CD4-positive, alpha-beta memory T cell (primary cell): ENCODE measurements around the gene KRT78. TPM values are rescaled to one million over a fixed set of nuclear protein-coding genes. Genes with fewer than 3 reads are reported as not detected.

Experiments used
- CTCF ChIA-PET: fragments of 350-600 bp; sonication (Branson Sonifier 250); formaldehyde crosslinking; loops from one replicate; lab custom pipeline; 2021; ENCODE audit warnings: inconsistent platforms; ENCODE audit not compliant: partially characterized antibody; lab: Charles Lee
- POLR2A ChIA-PET: fragments of 350-600 bp; sonication (Branson Sonifier 250); formaldehyde crosslinking; loops from one replicate; lab custom pipeline; 2021; ENCODE audit not compliant: partially characterized antibody; lab: Charles Lee
- DNase-seq, 5 donors: peaks; one replicate each; pipeline versions ENCODE4 v3.0.0 to v3.0.0-alpha.2; 2020 to 2022; ENCODE audit warnings: mixed read lengths in 1 of 5
- H3K27ac ChIP-seq: one replicate; pipeline ENCODE4 v1.7.0; 2013; ENCODE audit warnings: low read depth, low read length
- H3K27me3 ChIP-seq: 2 replicates; pipeline ENCODE4 v1.7.0; 2013; ENCODE audit warnings: mild to moderate bottlenecking, low read length, moderate library complexity; ENCODE audit not compliant: insufficient read depth
- H3K36me3 ChIP-seq: 2 replicates; pipeline ENCODE4 v1.7.0; 2013; ENCODE audit warnings: mild to moderate bottlenecking, low read length, moderate library complexity; ENCODE audit not compliant: insufficient read depth
- H3K4me1 ChIP-seq: 2 replicates; pipeline ENCODE4 v1.7.0; 2013; ENCODE audit warnings: mild to moderate bottlenecking, low read length, moderate library complexity; ENCODE audit not compliant: insufficient read depth
- H3K4me3 ChIP-seq, 2 donors: one replicate each; pipeline ENCODE4 v1.7.0; 2013; ENCODE audit warnings: low read length in 2 of 2, mild to moderate bottlenecking in 1 of 2
- H3K9me3 ChIP-seq, 2 donors: one replicate each; pipeline ENCODE4 v1.7.0; 2013; ENCODE audit warnings: low read length in 2 of 2, control low read depth in 1 of 2; ENCODE audit not compliant: control insufficient read depth in 1 of 2
- H3K27ac Mint-ChIP-seq, 7 donors: one replicate each; pipeline ENCODE4 v1.8.0; 2020 to 2021; ENCODE audit warnings: mixed read lengths in 7 of 7, mild to moderate bottlenecking in 6 of 7, inconsistent platforms in 3 of 7, moderate library complexity in 3 of 7
- H3K27me3 Mint-ChIP-seq, 2 donors: one replicate each; pipeline ENCODE4 v1.8.0; 2020 to 2021; ENCODE audit warnings: mixed read lengths in 2 of 2
- H3K36me3 Mint-ChIP-seq, 2 donors: one replicate each; pipeline ENCODE4 v1.8.0; 2020 to 2021; ENCODE audit warnings: mixed read lengths in 2 of 2, inconsistent platforms in 1 of 2, mild to moderate bottlenecking in 1 of 2
- H3K4me1 Mint-ChIP-seq, 4 donors: one replicate each; pipeline ENCODE4 v1.8.0; 2020 to 2021; ENCODE audit warnings: mixed read lengths in 4 of 4, mild to moderate bottlenecking in 1 of 4
- H3K4me3 Mint-ChIP-seq, 8 donors: one replicate each; pipeline ENCODE4 v1.8.0; 2020 to 2021; ENCODE audit warnings: mixed read lengths in 8 of 8, mild to moderate bottlenecking in 7 of 8, moderate library complexity in 6 of 8, inconsistent platforms in 3 of 8
- H3K9me3 Mint-ChIP-seq, 8 donors: one replicate each; pipeline ENCODE4 v1.8.0; 2020 to 2021; ENCODE audit warnings: mixed read lengths in 8 of 8, mild to moderate bottlenecking in 5 of 8, inconsistent platforms in 3 of 8, moderate library complexity in 1 of 8
- intact Hi-C: fragments of 100-400 bp; cut with micrococcal nuclease; formaldehyde crosslinking; loops from one replicate; pipeline ENCODE4 v1.15.1; 2023
- polyA plus RNA-seq, 2 donors: library from polyadenylated mRNA; unstranded; fragments of 300-500 nt; fragmentation: Illumina TruSeq; gene quantifications; one replicate each; pipeline ENCODE4 v1.2.3, GENCODE V29; 2021
- total RNA-seq, 2 experiments: library from RNA; stranded (reverse); gene quantifications; one replicate each; pipeline ENCODE4 v1.2.3, GENCODE V29; 2021

KRT78 gene
- total and polyA plus RNA-seq, 4 experiments from 2014 or later: not detected

- H3K9me3 ChIP-seq: no peaks in the 10 kb centered on the region
- ChIA-PET POLR2A (interaction anchor here (1.1 kb wide), 1 partner anchor 15 kb away, joined by 3 read pairs; no protein-coding TSS in a partner anchor), CTCF (interaction anchor here (0.9 kb wide), 1 partner anchor 157 kb away, joined by 3 read pairs; no protein-coding TSS in a partner anchor)
- Mint-ChIP-seq H3K36me3 (no peaks in the 10 kb centered on the region), H3K27ac (no peak overlapping the region), H3K4me3 (no peak overlapping the region), H3K4me1 (peaks cover 0 to under 1% (median 0%) of the 10 kb centered on the region in 4 donors), H3K27me3 (peaks cover 4 to 5% of the 10 kb centered on the region in 2 donors), H3K9me3 (no peaks in the 10 kb centered on the region)
- H3K27ac ChIP-seq: no peak overlapping the region
- no peaks in the 10 kb centered on the region for H3K36me3 ChIP-seq
- intact Hi-C loops: no loop called here
- no peak overlapping the region for H3K4me3 ChIP-seq
- no peak for DNase-seq
- no peaks in the 10 kb centered on the region for H3K4me1 ChIP-seq
- no peaks in the 10 kb centered on the region for H3K27me3 ChIP-seq
These were observed 24.9 kb downstream of the KRT78 start for GRCh38 chr12:52823761-52824450.

- ChIA-PET POLR2A (interaction anchor here (1.0 kb wide), 1 partner anchor 132 kb away, joined by 3 read pairs; no protein-coding TSS in a partner anchor), CTCF (no interaction called here)
- no peaks in the 10 kb centered on the region for H3K4me1 ChIP-seq
- H3K4me3 ChIP-seq: no peak overlapping the region
- no peak overlapping the region for H3K4me3 Mint-ChIP-seq
- no peaks in the 10 kb centered on the region for H3K36me3 Mint-ChIP-seq
- no peaks in the 10 kb centered on the region for H3K9me3 ChIP-seq
- intact Hi-C loops: no loop called here
- H3K27ac ChIP-seq: no peak overlapping the region
- no peak for DNase-seq
- H3K36me3 ChIP-seq: no peaks in the 10 kb centered on the region
- no peaks in the 10 kb centered on the region for H3K27me3 ChIP-seq
- H3K27me3 Mint-ChIP-seq: peaks cover 6 to 7% of the 10 kb centered on the region in 2 donors
- peaks cover 0 to 3% (median 1%) of the 10 kb centered on the region in 4 donors for H3K4me1 Mint-ChIP-seq
- no peaks in the 10 kb centered on the region for H3K9me3 Mint-ChIP-seq
- H3K27ac Mint-ChIP-seq: no peak overlapping the region
These were observed 25.9 kb downstream of the KRT78 start for GRCh38 chr12:52822771-52823510.

GRCh38 chr12:52821826-52822660 lies 26.8 kb downstream of the KRT78 start:
- no peaks in the 10 kb centered on the region for H3K36me3 Mint-ChIP-seq
- DNase-seq: no peak
- H3K4me3 ChIP-seq: no peak overlapping the region
- H3K27me3 Mint-ChIP-seq: peaks cover 7 to 12% of the 10 kb centered on the region in 2 donors
- H3K9me3 ChIP-seq: no peaks in the 10 kb centered on the region
- H3K4me1 ChIP-seq: no peaks in the 10 kb centered on the region
- H3K36me3 ChIP-seq: no peaks in the 10 kb centered on the region
- peaks cover 0 to 9% (median 4%) of the 10 kb centered on the region in 4 donors for H3K4me1 Mint-ChIP-seq
- CTCF ChIA-PET: no interaction called here
- POLR2A ChIA-PET: interaction anchor here (1.0 kb wide), 1 partner anchor 131 kb away, joined by 3 read pairs; no protein-coding TSS in a partner anchor
- no peaks in the 10 kb centered on the region for H3K27me3 ChIP-seq
- H3K27ac Mint-ChIP-seq: peak overlapping the region in 1 of 7 donors; percentile 74
- no peak overlapping the region for H3K27ac ChIP-seq
- no peaks in the 10 kb centered on the region for H3K9me3 Mint-ChIP-seq
- H3K4me3 Mint-ChIP-seq: no peak overlapping the region
- intact Hi-C loops: no loop called here

- Mint-ChIP-seq H3K27me3 (peaks cover 7 to 12% of the 10 kb centered on the region in 2 donors), H3K4me1 (peaks cover 0 to 9% (median 4%) of the 10 kb centered on the region in 4 donors), H3K9me3 (no peaks in the 10 kb centered on the region), H3K4me3 (no peak overlapping the region), H3K36me3 (no peaks in the 10 kb centered on the region), H3K27ac (no peak overlapping the region)
- Histone ChIP-seq H3K4me1 (no peaks in the 10 kb centered on the region), H3K9me3 (no peaks in the 10 kb centered on the region), H3K4me3 (no peak overlapping the region), H3K36me3 (no peaks in the 10 kb centered on the region), H3K27ac (no peak overlapping the region), H3K27me3 (no peaks in the 10 kb centered on the region)
- POLR2A ChIA-PET: no interaction called here
- CTCF ChIA-PET: no interaction called here
- intact Hi-C loops: no loop called here
- DNase-seq: no peak
These were observed 27.6 kb downstream of the KRT78 start for GRCh38 chr12:52821071-52821730.

GRCh38 chr12:52820521-52820920 lies 28.3 kb downstream of the KRT78 start:
- POLR2A ChIA-PET: no interaction called here
- peaks cover 7 to 12% of the 10 kb centered on the region in 2 donors for H3K27me3 Mint-ChIP-seq

DNA sequence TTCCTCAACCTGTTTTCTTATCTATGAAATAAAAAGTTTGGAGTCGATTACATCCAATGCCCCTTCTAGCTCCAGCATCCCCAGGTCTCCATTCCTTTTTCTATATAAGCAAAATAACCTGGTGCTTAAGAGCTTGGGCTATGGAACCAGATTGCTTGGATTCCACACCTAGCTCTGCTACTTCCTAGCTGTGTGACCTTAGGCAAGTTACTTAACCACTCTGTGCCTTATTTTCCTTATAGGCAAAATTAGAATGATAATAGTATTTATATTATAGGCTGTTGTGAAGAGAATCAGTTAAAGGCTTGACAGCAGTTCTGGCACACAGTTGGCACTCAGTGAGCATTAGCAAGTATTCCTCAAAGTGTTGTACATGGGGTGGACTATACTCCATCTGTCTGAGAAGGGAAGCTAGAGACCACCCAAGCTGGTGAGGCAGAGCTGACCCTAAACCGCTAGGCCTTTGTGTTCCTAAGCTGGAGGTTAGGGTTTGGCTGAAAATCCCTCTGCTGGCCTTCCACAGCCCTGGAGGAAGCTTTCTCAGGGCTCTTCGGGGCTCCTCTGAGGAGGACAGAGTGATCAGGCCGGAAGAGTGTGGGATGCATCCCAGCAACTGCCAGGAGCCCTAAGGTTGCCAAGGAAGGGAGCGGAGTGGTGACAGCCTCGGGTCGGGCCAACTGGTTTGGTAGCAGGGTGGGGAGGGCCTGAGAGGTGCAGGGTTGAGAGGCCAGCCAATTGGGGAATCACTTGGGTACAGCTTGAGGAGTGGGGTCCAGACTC lies 28.9 kb downstream of the KRT78 start:
- Histone ChIP-seq H3K9me3 (no peaks in the 10 kb centered on the region), H3K36me3 (no peaks in the 10 kb centered on the region), H3K27ac (no peak overlapping the region), H3K4me1 (no peaks in the 10 kb centered on the region), H3K27me3 (no peaks in the 10 kb centered on the region), H3K4me3 (no peak overlapping the region)
- H3K27me3 Mint-ChIP-seq: peaks cover 7 to 12% of the 10 kb centered on the region in 2 donors
- ChIA-PET CTCF (no interaction called here), POLR2A (no interaction called here)
- no peaks in the 10 kb centered on the region for H3K36me3 Mint-ChIP-seq
- peaks cover 0 to 9% (median 4%) of the 10 kb centered on the region in 4 donors for H3K4me1 Mint-ChIP-seq
- H3K27ac Mint-ChIP-seq: no peak overlapping the region
- intact Hi-C loops: no loop called here
- no peak for DNase-seq
- no peaks in the 10 kb centered on the region for H3K9me3 Mint-ChIP-seq
- no peak overlapping the region for H3K4me3 Mint-ChIP-seq

More at GRCh38 chr12:52820521-52820920, 28.3 kb downstream of the KRT78 start:
- H3K4me3 ChIP-seq: no peak overlapping the region
- no peaks in the 10 kb centered on the region for H3K36me3 Mint-ChIP-seq
- no peaks in the 10 kb centered on the region for H3K36me3 ChIP-seq
- H3K4me1 ChIP-seq: no peaks in the 10 kb centered on the region
- no peak overlapping the region for H3K4me3 Mint-ChIP-seq
- H3K27ac Mint-ChIP-seq: no peak overlapping the region
- no peaks in the 10 kb centered on the region for H3K9me3 ChIP-seq
- intact Hi-C loops: no loop called here
- H3K27ac ChIP-seq: no peak overlapping the region
- no peaks in the 10 kb centered on the region for H3K27me3 ChIP-seq
- CTCF ChIA-PET: no interaction called here
- no peaks in the 10 kb centered on the region for H3K9me3 Mint-ChIP-seq
- DNase-seq: no peak
- H3K4me1 Mint-ChIP-seq: peaks cover 0 to 9% (median 4%) of the 10 kb centered on the region in 4 donors
